Right atrium auricular region (tissue), 2 donors: ENCODE measurements around the gene TMEM170B. TPM values are rescaled to one million over a fixed set of nuclear protein-coding genes. Genes with fewer than 3 reads are reported as not detected.
A peak's percentile ranks its signal among the peaks of the same experiment; 100 is the strongest.

Source experiments
- DNase-seq: peaks from one replicate; pipeline ENCODE4 v3.0.0-alpha.2; 2019; ENCODE audit warnings: low spot score
- H3K27ac ChIP-seq, 2 donors: fragments of 200-600 bp; sonication (generic); 1 replicate in 1 of 2; 2 replicates in 1 of 2; pipeline ENCODE4 v1.5.1; 2016 to 2019
- H3K27me3 ChIP-seq, 2 donors: fragments of 200-600 bp; sonication (generic); one replicate each; pipeline versions ENCODE4 v1.5.1 to v1.6.0; 2017 to 2019
- H3K36me3 ChIP-seq: fragments of 200-600 bp; sonication (generic); one replicate; pipeline ENCODE4 v1.5.1; 2016
- H3K4me1 ChIP-seq, 2 donors: fragments of 200-600 bp; sonication (generic); one replicate each; pipeline versions ENCODE4 v1.5.1 to v1.6.0; 2017 to 2019
- H3K4me3 ChIP-seq, 2 donors: fragments of 200-600 bp; sonication (generic); 1 replicate in 1 of 2; 2 replicates in 1 of 2; pipeline ENCODE4 v1.5.1; 2017 to 2019; ENCODE audit warnings: mild to moderate bottlenecking in 1 of 2, moderate library complexity in 1 of 2
- H3K9me3 ChIP-seq, 2 donors: fragments of 200-600 bp; sonication (generic); one replicate each; pipeline ENCODE4 v1.5.1; 2019
- CTCF ChIP-seq, 2 donors: fragments of 200-600 bp; sonication (generic); IDR thresholded peaks; one replicate each; pipeline ENCODE4 v1.5.1; 2019; ENCODE audit warnings: antibody characterized with exemption in 2 of 2
- total RNA-seq, 2 donors: library from RNA; depleted of rRNA; stranded (reverse); fragments of >200 nt; gene quantifications; one replicate each; pipeline ENCODE4 v1.1.0, GENCODE V29; 2016

The TMEM170B gene
- total RNA-seq, 2 donors from 2014 or later: 3.6 to 3.8 TPM

- Histone ChIP-seq H3K27me3 (no peaks in the 10 kb centered on the region), H3K4me3 (no peak overlapping the region)
- no peak for TF ChIP-seq CTCF (IDR thresholded peaks at IDR 0.05)
These were observed 1.7 kb upstream of the TMEM170B start for GRCh38 chr6:11535801-11536230.

GRCh38 chr6:11536795-11537194 is 754 bp upstream of the TMEM170B start:
- Histone ChIP-seq H3K9me3 (no peaks in the 10 kb centered on the region), H3K4me3 (peak overlapping the region; percentile 72 to 97), H3K4me1 (peaks cover 0 to 16% of the 10 kb centered on the region in 2 donors), H3K27ac (peak overlapping the region; percentile 73 to 92), H3K36me3 (no peaks in the 10 kb centered on the region), H3K27me3 (no peaks in the 10 kb centered on the region)
- no peak for TF ChIP-seq CTCF (IDR thresholded peaks at IDR 0.05)
- no peak for DNase-seq

More at GRCh38 chr6:11535801-11536230, 1.7 kb upstream of the TMEM170B start:
- DNase-seq: no peak
- no peaks in the 10 kb centered on the region for H3K36me3 ChIP-seq
- H3K27ac ChIP-seq: no peak overlapping the region
- H3K4me1 ChIP-seq: peaks cover 0 to 16% of the 10 kb centered on the region in 2 donors
- H3K9me3 ChIP-seq: no peaks in the 10 kb centered on the region

GRCh38 chr6:11538052-11538818 is 686 bp downstream of the TMEM170B start:
- TF ChIP-seq CTCF (IDR thresholded peaks at IDR 0.05): no peak
- Histone ChIP-seq H3K27me3 (no peaks in the 10 kb centered on the region), H3K9me3 (no peaks in the 10 kb centered on the region), H3K4me1 (peaks cover 0 to 16% of the 10 kb centered on the region in 2 donors), H3K36me3 (no peaks in the 10 kb centered on the region), H3K4me3 (peak overlapping the region; percentile 72 to 97), H3K27ac (peak overlapping the region; percentile 73 to 92)
- no peak for DNase-seq

- Histone ChIP-seq H3K27ac (peak overlapping the region; percentile 73 to 92), H3K36me3 (no peaks in the 10 kb centered on the region), H3K4me3 (peak overlapping the region; percentile 72 to 97), H3K27me3 (no peaks in the 10 kb centered on the region), H3K9me3 (no peaks in the 10 kb centered on the region), H3K4me1 (peaks cover 0 to 16% of the 10 kb centered on the region in 2 donors)
- no peak for TF ChIP-seq CTCF (IDR thresholded peaks at IDR 0.05)
- DNase-seq: no peak
These were observed 1.4 kb downstream of the TMEM170B start for GRCh38 chr6:11538819-11539468.

- H3K4me3 ChIP-seq: no peak overlapping the region
- no peaks in the 10 kb centered on the region for H3K27me3 ChIP-seq
- peaks cover 0 to 9% of the 10 kb centered on the region in 2 donors for H3K4me1 ChIP-seq
- no peaks in the 10 kb centered on the region for H3K9me3 ChIP-seq
- H3K36me3 ChIP-seq: no peaks in the 10 kb centered on the region
- no peak overlapping the region for H3K27ac ChIP-seq
- TF ChIP-seq CTCF (IDR thresholded peaks at IDR 0.05): no peak
- DNase-seq: no peak
These were observed 5.3 kb downstream of the TMEM170B start for GRCh38 chr6:11542863-11543262.
